H1 (cell line): ENCODE results near the gene CEBPZ. TPM values are rescaled to one million over a fixed set of nuclear protein-coding genes. Genes with fewer than 3 reads are reported as not detected.

ENCODE experiments used
- BACH1 ChIP-seq: IDR thresholded peaks from 2 replicates; pipeline ENCODE4 v1.6.1; 2012; ENCODE audit warnings: low read length, improper control_type of control experiment
- CHD1 ChIP-seq: IDR thresholded peaks from 2 replicates; pipeline ENCODE4 v1.6.1; 2012; ENCODE audit warnings: low read depth, low read length, improper control_type of control experiment
- KDM4A ChIP-seq: IDR thresholded peaks from one replicate; pipeline ENCODE4 v1.7.1; 2012; ENCODE audit warnings: low read depth, mild to moderate bottlenecking, moderate library complexity, low read length, inconsistent platforms; ENCODE audit not compliant: severe bottlenecking
- RAD21 ChIP-seq, 2 experiments: IDR thresholded peaks in 1 of 2; conservative IDR thresholded peaks in 1 of 2; 2 replicates each; pipeline ENCODE4 v1.6.1; 2011; ENCODE audit warnings: low read depth in 2 of 2, low read length in 2 of 2, improper control_type of control experiment in 1 of 2, inconsistent platforms in 1 of 2, mild to moderate bottlenecking in 1 of 2, moderate library complexity in 1 of 2
- SP4 ChIP-seq: IDR thresholded peaks from 2 replicates; pipeline ENCODE4 v1.6.1; 2012; ENCODE audit warnings: low read length, inconsistent platforms
- TEAD4 ChIP-seq: IDR thresholded peaks from 2 replicates; pipeline ENCODE4 v1.6.1; 2012; ENCODE audit warnings: low read depth, low read length, inconsistent platforms, mixed read lengths
- polyA plus RNA-seq, 7 experiments: library from polyadenylated mRNA; depleted of rRNA in 3 of 7; stranded (reverse) in 5 of 7; unstranded in 2 of 7; fragments of >200 nt in 5 of 7; fragments of 200-250 nt in 2 of 7; gene quantifications; 1 replicate in 5 of 7; 2 replicates in 1 of 7; 4 replicates in 1 of 7; pipeline versions ENCODE4 v1.2.1 to v1.2.3, GENCODE V29; 2011 to 2013; ENCODE audit warnings: missing spikeins in 2 of 7, mixed read lengths in 2 of 7
- total RNA-seq: library from RNA; stranded (reverse); fragmentation: NEBNext Ultra II Directional; extraction: Animal tissue kit (Norgen Biotek cat#: 25700); gene quantifications from 2 replicates; pipeline ENCODE4 v1.2.1, GENCODE V29; 2021

CEBPZ gene
- total and polyA plus RNA-seq, 2 of the 8 experiments (the other 6 are each of a cell fraction or from before 2014, with no cell fraction given) = 19.1 to 201 TPM

GRCh38 chr2:37263839-37264238 lies 32.4 kb upstream of the CEBPZ start (continued):
- no peak for TF ChIP-seq CHD1
- no peak for TF ChIP-seq TEAD4
- no peak for TF ChIP-seq BACH1
- no peak for TF ChIP-seq SP4
- TF ChIP-seq KDM4A = no peak
- peak; percentile 58 to 61 for TF ChIP-seq RAD21 (IDR thresholded peaks at IDR 0.05 in 1 of 2, conservative IDR thresholded peaks at IDR 0.05 in 1 of 2; ENCODE audit: low read depth in 2 of 2, low read length in 2 of 2)
